Ishikawa (cell line): ENCODE results near the gene KASH5.

Experiments used
- CEBPB ChIP-seq: IDR thresholded peaks from 2 replicates; pipeline ENCODE4 v1.6.1; 2012
- CREB1 ChIP-seq: IDR thresholded peaks from 2 replicates; pipeline ENCODE4 v1.6.1; 2012; ENCODE audit warnings: low read depth
- MAX ChIP-seq: IDR thresholded peaks from 2 replicates; pipeline ENCODE4 v1.6.1; 2012
- RAD21 ChIP-seq: IDR thresholded peaks from 2 replicates; pipeline ENCODE4 v1.6.1; 2012; ENCODE audit warnings: low read depth
- TAF1 ChIP-seq: IDR thresholded peaks from 2 replicates; pipeline ENCODE4 v1.6.1; 2012; ENCODE audit warnings: low read depth, mild to moderate bottlenecking
- USF1 ChIP-seq: IDR thresholded peaks from 2 replicates; pipeline ENCODE4 v1.6.1; 2012
- TF ChIP-seq, protein P1 (sequence below): IDR thresholded peaks from 2 replicates; pipeline ENCODE4 v1.6.1; 2012; ENCODE audit warnings: low read depth, mild to moderate bottlenecking

- peak; percentile 37 for TF ChIP-seq CEBPB
- TF ChIP-seq, protein P1, sequence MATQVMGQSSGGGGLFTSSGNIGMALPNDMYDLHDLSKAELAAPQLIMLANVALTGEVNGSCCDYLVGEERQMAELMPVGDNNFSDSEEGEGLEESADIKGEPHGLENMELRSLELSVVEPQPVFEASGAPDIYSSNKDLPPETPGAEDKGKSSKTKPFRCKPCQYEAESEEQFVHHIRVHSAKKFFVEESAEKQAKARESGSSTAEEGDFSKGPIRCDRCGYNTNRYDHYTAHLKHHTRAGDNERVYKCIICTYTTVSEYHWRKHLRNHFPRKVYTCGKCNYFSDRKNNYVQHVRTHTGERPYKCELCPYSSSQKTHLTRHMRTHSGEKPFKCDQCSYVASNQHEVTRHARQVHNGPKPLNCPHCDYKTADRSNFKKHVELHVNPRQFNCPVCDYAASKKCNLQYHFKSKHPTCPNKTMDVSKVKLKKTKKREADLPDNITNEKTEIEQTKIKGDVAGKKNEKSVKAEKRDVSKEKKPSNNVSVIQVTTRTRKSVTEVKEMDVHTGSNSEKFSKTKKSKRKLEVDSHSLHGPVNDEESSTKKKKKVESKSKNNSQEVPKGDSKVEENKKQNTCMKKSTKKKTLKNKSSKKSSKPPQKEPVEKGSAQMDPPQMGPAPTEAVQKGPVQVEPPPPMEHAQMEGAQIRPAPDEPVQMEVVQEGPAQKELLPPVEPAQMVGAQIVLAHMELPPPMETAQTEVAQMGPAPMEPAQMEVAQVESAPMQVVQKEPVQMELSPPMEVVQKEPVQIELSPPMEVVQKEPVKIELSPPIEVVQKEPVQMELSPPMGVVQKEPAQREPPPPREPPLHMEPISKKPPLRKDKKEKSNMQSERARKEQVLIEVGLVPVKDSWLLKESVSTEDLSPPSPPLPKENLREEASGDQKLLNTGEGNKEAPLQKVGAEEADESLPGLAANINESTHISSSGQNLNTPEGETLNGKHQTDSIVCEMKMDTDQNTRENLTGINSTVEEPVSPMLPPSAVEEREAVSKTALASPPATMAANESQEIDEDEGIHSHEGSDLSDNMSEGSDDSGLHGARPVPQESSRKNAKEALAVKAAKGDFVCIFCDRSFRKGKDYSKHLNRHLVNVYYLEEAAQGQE = no peak
- no peak for TF ChIP-seq USF1
- TF ChIP-seq CREB1 = no peak
- no peak for TF ChIP-seq TAF1
- TF ChIP-seq MAX = no peak
- TF ChIP-seq RAD21 = no peak
Observed at GRCh38 chr19:49395581-49396407, 7.7 kb downstream of the KASH5 start.
